Lower leg skin (tissue), 3 donors: Measurements from ENCODE around the gene CTAGE15.
"Not testable (repeated sequence)": the region's sequence is repeated elsewhere in the genome, so short reads cannot be mapped to it uniquely, and the experiment has no call there.

ENCODE experiments used
- CTCF ChIP-seq, 3 donors: fragments of 450-650 bp; IDR thresholded peaks; one replicate each; pipeline ENCODE4 v1.5.1; 2016; ENCODE audit warnings: antibody characterized with exemption in 3 of 3, mild to moderate bottlenecking in 3 of 3, moderate library complexity in 2 of 3
- POLR2A ChIP-seq, 2 donors: fragments of 450-650 bp; IDR thresholded peaks; one replicate each; pipeline ENCODE4 v1.6.1; 2016 to 2017; ENCODE audit warnings: antibody characterized with exemption in 2 of 2, mild to moderate bottlenecking in 1 of 2, moderate library complexity in 1 of 2

- not testable (repeated sequence) for TF ChIP-seq CTCF, POLR2A (IDR thresholded peaks at IDR 0.05)
These were observed 18.3 kb downstream of the CTAGE15 start for GRCh38 chr7:143589897-143590296.
